H9 (cell line): ENCODE data around the gene MIA3. TPM values are rescaled to one million over a fixed set of nuclear protein-coding genes. Genes with fewer than 3 reads are reported as not detected.

Experiments used
- DNase-seq: peaks from one replicate; pipeline ENCODE4 v3.0.0-alpha.2; 2017
- H2AFZ ChIP-seq: one replicate; pipeline ENCODE4 v1.6.1; 2013; ENCODE audit warnings: mild to moderate bottlenecking, low read length, control low read depth, moderate library complexity
- H2AK5ac ChIP-seq: 2 replicates; pipeline ENCODE4 v1.6.1; 2013; ENCODE audit warnings: low read length, control low read depth, mixed read lengths; ENCODE audit not compliant: insufficient read length
- H2BK120ac ChIP-seq: one replicate; pipeline ENCODE4 v1.6.1; 2013; ENCODE audit warnings: low read depth, mild to moderate bottlenecking, low read length, control low read depth, inconsistent platforms; ENCODE audit not compliant: poor library complexity, severe bottlenecking
- H2BK12ac ChIP-seq: 2 replicates; pipeline ENCODE4 v1.6.1; 2013; ENCODE audit warnings: low read length, control low read depth, mixed read lengths, low read depth; ENCODE audit not compliant: insufficient read length
- H2BK15ac ChIP-seq: 2 replicates; pipeline ENCODE4 v1.6.1; 2013; ENCODE audit warnings: low read depth, low read length, control low read depth
- H2BK20ac ChIP-seq: one replicate; pipeline ENCODE4 v1.6.1; 2013; ENCODE audit warnings: low read depth, mild to moderate bottlenecking, low read length, control low read depth, inconsistent platforms; ENCODE audit not compliant: poor library complexity, severe bottlenecking
- H2BK5ac ChIP-seq: 2 replicates; pipeline ENCODE4 v1.6.1; 2013; ENCODE audit warnings: low read length, control low read depth, mixed read lengths; ENCODE audit not compliant: insufficient read length
- H3K14ac ChIP-seq: 2 replicates; pipeline ENCODE4 v1.6.1; 2013; ENCODE audit warnings: low read length, control low read depth; ENCODE audit not compliant: insufficient read depth
- H3K18ac ChIP-seq: 2 replicates; pipeline ENCODE4 v1.6.1; 2013; ENCODE audit warnings: low read depth, mild to moderate bottlenecking, mixed read lengths, low read length, control low read depth; ENCODE audit not compliant: insufficient read length
- H3K23ac ChIP-seq: 2 replicates; pipeline ENCODE4 v1.6.1; 2013; ENCODE audit warnings: low read length, control low read depth, mixed read lengths, low read depth; ENCODE audit not compliant: insufficient read length
- H3K23me2 ChIP-seq: 2 replicates; pipeline ENCODE4 v1.6.1; 2013; ENCODE audit warnings: low read depth, mild to moderate bottlenecking, mixed read lengths, low read length, control low read depth; ENCODE audit not compliant: insufficient read length, poor library complexity, severe bottlenecking
- H3K27ac ChIP-seq: 2 replicates; pipeline ENCODE4 v1.5.1; 2013; ENCODE audit warnings: low read length, control low read depth, mixed read lengths, low read depth; ENCODE audit not compliant: insufficient read length
- H3K27me3 ChIP-seq: 2 replicates; pipeline ENCODE4 v1.6.1; 2013; ENCODE audit warnings: low read length, control low read depth, inconsistent platforms; ENCODE audit not compliant: insufficient read depth
- H3K4ac ChIP-seq: 2 replicates; pipeline ENCODE4 v1.6.1; 2013; ENCODE audit warnings: low read depth, mild to moderate bottlenecking, control low read depth, inconsistent platforms, low read length, moderate library complexity
- H3K4me1 ChIP-seq: 2 replicates; pipeline ENCODE4 v1.6.1; 2013; ENCODE audit warnings: low read length, control low read depth, inconsistent platforms; ENCODE audit not compliant: insufficient read depth
- H3K4me2 ChIP-seq: 2 replicates; pipeline ENCODE4 v1.6.1; 2013; ENCODE audit warnings: low read length, control low read depth, mixed read lengths; ENCODE audit not compliant: insufficient read length, insufficient read depth
- H3K56ac ChIP-seq: 2 replicates; pipeline ENCODE4 v1.6.1; 2013; ENCODE audit warnings: low read depth, mild to moderate bottlenecking, mixed read lengths, low read length, control low read depth; ENCODE audit not compliant: insufficient read length
- H3K79me1 ChIP-seq: 2 replicates; pipeline ENCODE4 v1.6.1; 2013; ENCODE audit warnings: low read depth, mild to moderate bottlenecking, moderate library complexity, low read length, control low read depth, inconsistent platforms; ENCODE audit not compliant: insufficient read depth, poor library complexity, severe bottlenecking
- H3K79me2 ChIP-seq: 2 replicates; pipeline ENCODE4 v1.6.1; 2013; ENCODE audit warnings: low read length, control low read depth, inconsistent platforms; ENCODE audit not compliant: insufficient read depth
- H3K9ac ChIP-seq: 2 replicates; pipeline ENCODE4 v1.6.1; 2013; ENCODE audit warnings: low read length, control low read depth, mixed read lengths; ENCODE audit not compliant: insufficient read length; ENCODE audit errors: extremely low read depth
- H3K9me3 ChIP-seq: one replicate; pipeline ENCODE4 v1.6.1; 2013; ENCODE audit warnings: low read depth, low read length, inconsistent platforms; ENCODE audit not compliant: control insufficient read depth
- H3T11ph ChIP-seq: one replicate; pipeline ENCODE4 v1.6.1; 2013; ENCODE audit warnings: mild to moderate bottlenecking, low read length, control low read depth, inconsistent platforms
- H4K20me1 ChIP-seq: one replicate; pipeline ENCODE4 v1.6.1; 2013; ENCODE audit not compliant: control insufficient read depth, insufficient read length, insufficient read depth
- H4K5ac ChIP-seq: 2 replicates; pipeline ENCODE4 v1.6.1; 2013; ENCODE audit warnings: low read depth, mild to moderate bottlenecking, mixed read lengths, low read length, control low read depth; ENCODE audit not compliant: insufficient read length
- H4K8ac ChIP-seq: replicated peaks from 2 replicates; pipeline ENCODE4 v1.6.1; 2013; ENCODE audit warnings: low read length, control low read depth, mixed read lengths, low read depth; ENCODE audit not compliant: insufficient read length
- H4K91ac ChIP-seq: 2 replicates; pipeline ENCODE4 v1.6.1; 2013; ENCODE audit warnings: low read depth, mild to moderate bottlenecking, moderate library complexity, mixed read lengths, low read length, control low read depth; ENCODE audit not compliant: insufficient read length
- H3K27ac Mint-ChIP-seq, 3 experiments: 2 replicates in 2 of 3; 3 replicates in 1 of 3; pipeline ENCODE4 v1.8.0; 2020 to 2021; ENCODE audit warnings: mixed read lengths in 3 of 3, mild to moderate bottlenecking in 1 of 3, moderate library complexity in 1 of 3
- H3K27me3 Mint-ChIP-seq: 2 replicates; pipeline ENCODE4 v1.8.0; 2021; ENCODE audit warnings: low read depth, mild to moderate bottlenecking, moderate library complexity, mixed read lengths
- H3K36me3 Mint-ChIP-seq, 3 experiments: 2 replicates in 2 of 3; 3 replicates in 1 of 3; pipeline ENCODE4 v1.8.0; 2020 to 2021; ENCODE audit warnings: low read depth in 3 of 3, mixed read lengths in 3 of 3; ENCODE audit not compliant: insufficient read depth in 1 of 3
- H3K4me1 Mint-ChIP-seq, 2 experiments: 2 replicates each; pipeline ENCODE4 v1.8.0; 2020; ENCODE audit warnings: mixed read lengths in 2 of 2
- H3K4me3 Mint-ChIP-seq, 2 experiments: 2 replicates in 1 of 2; 3 replicates in 1 of 2; pipeline ENCODE4 v1.8.0; 2020 to 2021; ENCODE audit warnings: mild to moderate bottlenecking in 2 of 2, mixed read lengths in 2 of 2, moderate library complexity in 1 of 2
- H3K9me3 Mint-ChIP-seq, 2 experiments: 2 replicates in 1 of 2; 3 replicates in 1 of 2; pipeline ENCODE4 v1.8.0; 2020; ENCODE audit warnings: mild to moderate bottlenecking in 2 of 2, mixed read lengths in 2 of 2, moderate library complexity in 1 of 2
- CTCF ChIP-seq: fragments of 200-600 bp; sonication (generic); conservative IDR thresholded peaks from 3 replicates; pipeline ENCODE4 v1.8.0; 2021; ENCODE audit warnings: antibody characterized with exemption, mild to moderate bottlenecking
- WGBS: extraction: QIAGEN DNeasy Blood & Tissue Kit; methylation state at CpG from one replicate; pipeline ENCODE4 v1.1.7; 2013; ENCODE audit warnings: missing lambda C conversion rate, low lambda C conversion rate, mixed read lengths; ENCODE audit not compliant: insufficient read length; ENCODE audit errors: extremely low coverage; 5-methylcytosine and 5-hydroxymethylcytosine counted together
- total RNA-seq: library from RNA; stranded (reverse); gene quantifications from 2 replicates; pipeline ENCODE4 v1.2.1, GENCODE V29; 2021

MIA3 gene
- total RNA-seq, 1 experiment from 2014 or later = 55.5 TPM

- Histone ChIP-seq H3K14ac (no peak overlapping the region), H3K27me3 (no peaks in the 10 kb centered on the region), H3K9ac (no peak overlapping the region), H2AK5ac (no peak overlapping the region), H3K27ac (no peak overlapping the region), H4K91ac (no peak overlapping the region), H4K5ac (no peak overlapping the region), H4K8ac (no peak overlapping the region), H2BK15ac (no peak overlapping the region), H3K23ac (no peak overlapping the region), H2BK12ac (no peak overlapping the region), H3K9me3 (no peaks in the 10 kb centered on the region), H2BK120ac (no peak overlapping the region), H3K18ac (no peak overlapping the region), H3K4me1 (no peaks in the 10 kb centered on the region), H2BK20ac (no peak overlapping the region), H3T11ph (no peak overlapping the region), H2AFZ (no peak overlapping the region), H3K56ac (no peak overlapping the region), H2BK5ac (no peak overlapping the region), H3K4ac (no peak overlapping the region), H3K79me1 (peaks cover 2% of the 10 kb centered on the region), H3K4me2 (no peak overlapping the region), H3K79me2 (no peaks in the 10 kb centered on the region), H3K23me2 (no peaks in the 10 kb centered on the region), H4K20me1 (no peaks in the 10 kb centered on the region)
- peak; percentile 89 for TF ChIP-seq CTCF
- no CpG with 5 or more reads among the region's 7 CpGs for WGBS
- H3K9me3 Mint-ChIP-seq = no peaks in the 10 kb centered on the region
- no peaks in the 10 kb centered on the region for H3K27me3 Mint-ChIP-seq
- H3K27ac Mint-ChIP-seq = no peak overlapping the region
- H3K4me1 Mint-ChIP-seq = no peaks in the 10 kb centered on the region
- H3K36me3 Mint-ChIP-seq = peaks cover 28 to 74% (median 73%) of the 10 kb centered on the region in 3 experiments; a peak in 6 of 7 replicates
- DNase-seq = peak; percentile 31
- no peak overlapping the region for H3K4me3 Mint-ChIP-seq
Measured at GRCh38 chr1:222634180-222635013, 16.5 kb downstream of the MIA3 start.
